NOMO-1 (cell line): ENCODE data around the gene NR2F1-AS1.
A peak's percentile ranks its signal among the peaks of the same experiment; 100 is the strongest.
"Not testable (repeated sequence)": the region's sequence is repeated elsewhere in the genome, so short reads cannot be mapped to it uniquely, and the experiment has no call there.

Source experiments
- DNase-seq, 2 experiments: peaks; one replicate each; lab custom pipeline; 2025; ENCODE audit not compliant: unreplicated experiment in 2 of 2; lab: John Stamatoyannopoulos, UW

Gene NR2F1-AS1

GRCh38 chr5:93402451-93402850 is 178.6 kb downstream of the NR2F1-AS1 start:
- DNase-seq = no peak

- DNase-seq = no peak
Measured at GRCh38 chr5:93401634-93402213, 179.3 kb downstream of the NR2F1-AS1 start.

- no peak for DNase-seq
Measured at GRCh38 chr5:93399675-93400074, 181.3 kb downstream of the NR2F1-AS1 start.

- DNase-seq = peak in 1 of 2 experiments; percentile 6
Measured at GRCh38 chr5:93395971-93396379, 185.0 kb downstream of the NR2F1-AS1 start.

GRCh38 chr5:93395010-93395409 is 186.0 kb downstream of the NR2F1-AS1 start:
- DNase-seq = no peak

- no peak for DNase-seq
Measured at GRCh38 chr5:93394301-93394700, 186.7 kb downstream of the NR2F1-AS1 start.

- not testable (repeated sequence) for DNase-seq
Measured at GRCh38 chr5:93391169-93391568, 189.8 kb downstream of the NR2F1-AS1 start.

GRCh38 chr5:93385655-93386054 is 195.4 kb downstream of the NR2F1-AS1 start:
- DNase-seq = no peak

GRCh38 chr5:93384995-93385394 is 196.0 kb downstream of the NR2F1-AS1 start:
- no peak for DNase-seq

- no peak for DNase-seq
Measured at GRCh38 chr5:93384026-93384425, 197.0 kb downstream of the NR2F1-AS1 start.

GRCh38 chr5:93382188-93382825 is 198.7 kb downstream of the NR2F1-AS1 start:
- no peak for DNase-seq

- DNase-seq = no peak
Measured at GRCh38 chr5:93381057-93381456, 200.0 kb downstream of the NR2F1-AS1 start.

GRCh38 chr5:93378073-93378472 is 202.9 kb downstream of the NR2F1-AS1 start:
- DNase-seq = no peak

- DNase-seq = no peak
Measured at GRCh38 chr5:93371893-93372292, 209.1 kb downstream of the NR2F1-AS1 start.

GRCh38 chr5:93364378-93364777 is 216.6 kb downstream of the NR2F1-AS1 start:
- DNase-seq = no peak

- no peak for DNase-seq
Measured at GRCh38 chr5:93360436-93361088, 220.5 kb downstream of the NR2F1-AS1 start.

- no peak for DNase-seq
Measured at GRCh38 chr5:93359960-93360305, 221.1 kb downstream of the NR2F1-AS1 start.
